ENCODE measurements around the gene PDZRN4.
A peak's percentile ranks its signal among the peaks of the same experiment; 100 is the strongest.
"Not testable (repeated sequence)": the region's sequence is repeated elsewhere in the genome, so short reads cannot be mapped to it uniquely, and the experiment has no call there.

Gene PDZRN4

DNA sequence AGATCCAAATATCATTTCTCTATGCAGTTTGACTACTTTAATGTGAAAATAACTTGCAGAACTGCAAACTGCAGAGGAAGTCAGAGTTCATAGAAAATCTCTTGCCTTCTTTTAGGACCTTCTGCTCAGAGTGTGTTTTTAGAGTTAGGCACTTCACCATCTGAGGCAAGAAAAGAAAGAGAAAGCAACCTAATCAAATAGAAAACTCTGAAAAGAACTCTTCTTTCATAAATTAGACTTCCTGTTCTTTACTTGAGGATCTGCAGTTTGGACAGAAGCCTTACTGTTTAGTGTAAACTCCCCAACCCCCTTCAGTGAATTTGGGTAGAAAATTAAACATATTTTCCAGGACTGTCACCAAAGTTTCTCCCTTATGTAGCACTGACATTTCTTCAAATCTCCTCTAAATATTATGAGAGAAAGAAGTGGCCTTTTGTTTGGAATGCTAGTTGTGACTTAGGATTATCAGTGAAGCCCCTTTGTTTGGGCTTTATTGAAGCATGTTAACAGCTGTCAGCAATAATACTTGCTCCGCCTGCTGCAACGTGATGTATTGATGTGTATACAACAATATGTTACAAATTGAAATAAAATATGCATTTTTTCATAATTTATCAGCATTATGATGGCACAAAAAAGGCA, 99.5 kb downstream of the PDZRN4 start:
- DNase-seq, result no peak

DNA sequence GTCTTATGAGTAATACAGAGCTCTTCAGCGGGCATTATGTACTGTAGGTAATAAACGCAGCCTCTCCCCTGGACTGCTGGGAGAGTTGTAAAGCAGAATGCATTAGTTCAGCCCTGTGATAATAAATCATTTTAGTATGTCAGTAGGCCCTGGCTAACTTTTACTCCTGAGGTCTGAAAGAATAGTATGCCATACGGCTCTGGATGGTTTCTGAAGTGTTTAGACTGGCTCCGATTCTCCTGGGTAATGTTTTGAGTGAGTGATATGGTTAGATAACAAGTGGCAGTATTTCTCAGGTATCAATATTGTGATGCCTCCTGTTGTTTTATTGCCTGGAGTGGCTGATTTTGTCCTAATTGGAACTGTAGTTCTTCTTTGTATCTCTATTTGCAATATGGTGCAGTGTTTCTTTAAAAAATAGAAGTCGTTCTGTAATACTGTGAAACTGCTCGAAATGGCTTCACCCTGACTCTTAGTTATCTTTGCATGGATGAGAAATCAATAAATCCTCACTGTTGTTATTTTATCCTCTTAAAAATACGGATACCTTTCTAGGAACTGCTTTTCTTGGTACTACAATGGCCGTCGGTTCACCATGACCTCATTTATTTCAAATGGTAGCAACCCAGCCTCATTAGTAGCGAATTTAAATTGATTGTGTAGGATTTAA, 100.2 kb downstream of the PDZRN4 start:
- DNase-seq, result peak; percentile 53

DNA sequence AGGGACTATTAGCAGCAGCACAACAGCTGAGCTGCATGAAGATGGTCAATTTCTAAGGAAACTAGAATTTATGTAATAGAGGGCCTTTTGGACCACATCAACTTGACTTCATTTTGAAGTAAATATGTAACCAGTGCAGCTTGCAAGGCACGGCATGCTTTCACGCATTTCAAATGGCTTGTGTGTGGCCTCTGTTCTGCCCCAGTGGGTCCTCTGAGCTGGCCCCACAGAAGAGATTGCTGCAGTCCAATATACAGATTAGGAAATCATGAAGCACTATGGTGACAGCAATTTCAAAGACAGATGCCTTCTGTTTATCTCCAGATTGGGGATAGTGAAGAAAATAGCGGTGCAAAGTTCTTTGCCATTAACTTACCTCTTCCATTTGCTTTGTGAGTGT, 101.4 kb downstream of the PDZRN4 start:
- DNase-seq, result no peak

- no peak for DNase-seq
Measured at GRCh38 chr12:41293011-41293410, 104.9 kb downstream of the PDZRN4 start.

GRCh38 chr12:41293461-41293860, 105.3 kb downstream of the PDZRN4 start:
- no peak for DNase-seq

- DNase-seq, result no peak
Measured at GRCh38 chr12:41302979-41303403, 114.9 kb downstream of the PDZRN4 start.

GRCh38 chr12:41304526-41304925, 116.4 kb downstream of the PDZRN4 start:
- no peak for DNase-seq

DNA sequence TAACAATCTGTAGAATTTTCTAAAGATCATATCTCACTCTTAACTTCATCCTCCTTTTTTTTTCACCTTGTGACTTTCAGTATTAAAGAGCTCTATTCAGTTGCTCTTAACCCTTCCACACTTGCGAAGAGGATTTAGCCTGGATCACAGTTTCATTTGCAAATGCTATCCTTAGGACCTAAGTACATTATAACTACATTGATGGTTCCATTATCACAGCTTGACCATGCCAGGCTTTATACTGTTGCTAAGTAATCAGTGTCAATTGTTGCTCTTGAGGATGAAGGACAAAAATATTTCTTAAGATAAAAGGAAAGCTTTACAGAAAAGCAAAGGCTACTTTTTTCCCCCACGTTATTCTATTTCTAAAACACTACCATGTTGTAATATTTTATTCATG, 122.2 kb downstream of the PDZRN4 start:
- no peak for DNase-seq

- no peak for DNase-seq
Measured at GRCh38 chr12:41311883-41312282, 123.8 kb downstream of the PDZRN4 start.

GRCh38 chr12:41312451-41312850, 124.3 kb downstream of the PDZRN4 start:
- not testable (repeated sequence) for DNase-seq

GRCh38 chr12:41325336-41325735, 137.2 kb downstream of the PDZRN4 start:
- DNase-seq, result no peak

- DNase-seq, result no peak
Measured at GRCh38 chr12:41327096-41327895, 139.2 kb downstream of the PDZRN4 start.

DNA sequence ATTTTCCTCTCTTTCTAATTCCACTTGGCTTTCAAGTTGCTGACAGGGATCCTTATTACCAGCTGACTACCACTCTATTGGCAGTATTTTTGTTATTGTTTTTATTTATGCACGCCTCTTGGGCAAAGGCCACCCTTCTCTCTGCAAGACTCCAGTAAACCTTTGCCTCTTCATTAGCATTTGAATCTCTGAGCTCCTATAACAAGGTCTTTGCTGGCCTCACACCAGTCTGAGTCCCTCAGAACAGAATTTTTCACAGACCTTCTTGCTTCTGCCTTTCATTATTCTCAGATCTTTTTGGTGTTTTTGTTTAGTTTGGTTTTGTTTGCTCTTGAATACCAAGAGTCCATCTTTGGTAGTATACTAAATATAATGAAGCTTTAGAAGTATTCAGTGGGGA, 145.9 kb downstream of the PDZRN4 start:
- no peak for DNase-seq

DNA sequence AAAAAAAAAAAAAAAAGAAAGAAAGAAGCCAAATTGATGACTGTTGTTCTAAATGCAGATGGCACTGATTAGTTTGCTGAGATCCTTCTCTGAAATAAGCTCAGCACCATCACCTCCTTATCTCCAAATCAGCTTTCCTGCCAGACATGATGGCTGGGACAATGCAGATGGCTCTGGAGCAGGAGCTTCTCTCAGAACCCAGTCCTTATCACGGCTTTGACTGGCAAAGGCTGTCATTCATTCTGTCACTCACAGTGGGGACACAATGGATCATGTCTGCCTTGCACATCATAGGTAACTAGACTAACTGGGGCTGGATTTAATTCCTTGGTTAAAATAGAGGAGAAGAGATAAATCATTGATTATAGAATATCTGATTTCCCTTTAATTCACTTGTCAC, 146.3 kb downstream of the PDZRN4 start:
- no peak for DNase-seq

DNA sequence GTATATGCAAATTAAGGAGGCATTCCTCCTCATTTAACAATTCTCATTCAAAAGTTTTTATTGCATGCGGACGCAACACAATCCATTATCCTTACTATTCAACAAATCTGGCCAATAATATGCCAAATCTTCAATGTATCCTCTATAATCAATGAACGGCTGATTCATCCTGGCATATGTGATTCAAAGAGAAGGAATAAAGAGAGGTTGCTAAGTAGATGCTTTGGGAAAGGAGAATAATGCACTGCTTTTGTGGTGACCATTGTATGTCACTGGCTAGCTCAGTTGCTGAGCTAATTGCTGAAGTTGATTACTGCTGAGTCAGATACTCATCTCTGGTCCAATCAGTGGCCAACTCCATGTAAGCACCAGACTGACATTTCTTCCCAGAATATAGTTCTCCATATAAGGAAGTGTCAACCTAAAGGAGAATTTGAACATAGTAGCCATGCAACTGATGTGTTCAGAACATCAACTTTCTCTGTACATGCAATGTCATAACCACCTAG, 148.0 kb downstream of the PDZRN4 start:
- no peak for DNase-seq

DNA sequence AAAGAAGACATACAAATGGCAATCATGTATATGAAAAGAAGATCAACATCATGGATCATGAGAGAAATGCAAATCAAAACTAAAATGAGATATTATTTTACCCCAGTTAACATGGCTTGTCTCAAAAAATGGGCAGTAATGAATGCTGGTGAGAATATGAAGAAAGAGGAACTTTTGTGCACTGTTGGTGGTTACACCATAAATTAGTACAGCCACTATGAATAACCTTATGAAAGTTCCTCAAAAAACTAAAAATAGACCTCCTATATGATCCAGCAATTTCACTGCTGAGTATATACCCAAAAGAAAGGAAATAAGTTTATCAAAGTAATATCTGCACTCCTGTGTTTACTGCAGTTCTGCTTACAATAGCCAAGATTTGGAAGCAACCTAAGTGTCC, 151.7 kb downstream of the PDZRN4 start:
- DNase-seq, result no peak

DNA sequence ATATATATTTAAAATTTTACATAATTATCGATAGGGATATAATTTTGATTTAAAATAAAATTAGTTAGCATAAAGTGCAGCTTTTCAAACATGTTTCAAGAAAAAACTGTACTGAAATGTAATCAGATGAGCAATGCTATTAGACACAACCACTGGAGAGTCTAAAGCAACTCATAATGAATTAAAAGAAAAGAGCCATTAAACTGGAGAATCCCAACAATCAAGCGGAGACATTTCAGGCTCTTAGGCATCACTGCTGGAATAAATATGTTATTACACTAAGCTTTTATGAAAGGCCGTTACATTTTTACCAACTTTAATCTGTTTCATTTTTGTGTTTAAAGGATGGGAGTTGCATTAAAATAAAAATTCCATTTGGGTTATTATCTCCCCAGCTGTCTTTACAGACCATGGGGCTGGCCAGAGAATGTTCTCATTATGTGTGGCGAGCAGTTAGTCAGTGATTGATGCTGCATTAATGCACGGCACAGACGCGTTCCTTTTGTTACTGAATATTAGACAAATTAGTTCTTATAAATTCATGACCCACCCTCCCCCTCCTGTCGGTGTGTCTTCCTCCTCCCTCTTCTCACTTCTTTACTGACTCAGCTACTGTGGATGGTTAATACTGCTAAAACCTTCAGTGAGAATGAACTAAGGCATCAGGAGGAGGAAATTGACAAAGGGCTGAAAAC, 156.8 kb downstream of the PDZRN4 start:
- DNase-seq, result no peak

DNA sequence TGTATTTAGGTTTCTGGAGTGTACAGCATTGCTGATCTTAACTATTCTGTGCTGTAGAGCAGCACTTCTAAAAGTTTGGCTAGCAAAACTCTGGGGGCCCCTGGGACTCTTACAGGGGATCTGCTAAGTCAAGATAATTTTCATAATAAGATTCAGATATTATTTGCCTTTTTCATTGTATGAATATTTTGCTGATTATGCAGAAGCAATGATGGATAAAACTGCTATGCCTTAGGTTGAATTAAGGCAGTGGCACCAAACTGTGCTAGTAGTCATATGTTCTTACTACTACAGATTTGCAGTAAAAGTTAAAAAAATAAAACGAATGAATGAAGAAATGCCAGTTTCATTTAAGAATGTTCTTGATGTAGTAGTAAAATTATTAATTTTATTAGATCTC, 160.1 kb downstream of the PDZRN4 start:
- no peak for DNase-seq

GRCh38 chr12:41356181-41356580, 168.1 kb downstream of the PDZRN4 start:
- DNase-seq, result no peak

- peak; percentile 27 for DNase-seq
Measured at GRCh38 chr12:41361738-41362137, 173.6 kb downstream of the PDZRN4 start.

GRCh38 chr12:41362510-41362909, 174.4 kb downstream of the PDZRN4 start:
- no peak for DNase-seq

DNA sequence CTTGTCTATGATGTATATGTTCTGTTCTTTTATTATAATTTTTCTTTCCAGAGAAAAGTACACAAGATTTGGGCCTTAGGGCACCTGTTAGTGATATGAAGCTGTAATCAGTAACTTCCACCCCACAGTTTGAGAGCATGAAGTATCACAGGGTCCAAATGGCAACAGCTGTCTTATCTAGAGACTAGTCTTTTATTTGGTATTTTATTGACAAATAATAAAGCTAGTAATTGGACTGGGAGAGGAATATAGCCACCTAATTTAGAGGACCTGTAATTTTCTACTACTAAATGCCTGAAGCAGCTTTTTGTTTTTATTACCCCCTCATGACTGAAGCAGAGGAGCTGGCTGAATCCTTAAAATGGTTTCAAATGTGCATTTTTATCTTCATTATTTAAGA, 174.8 kb downstream of the PDZRN4 start:
- no peak for DNase-seq

GRCh38 chr12:41364211-41364610, 176.1 kb downstream of the PDZRN4 start:
- DNase-seq, result no peak

Measured in DMS 273 treated with DMSO at 0.1 percent for 48 hours (cell line).